ENCODE results near the gene SH2D2A.

DNA sequence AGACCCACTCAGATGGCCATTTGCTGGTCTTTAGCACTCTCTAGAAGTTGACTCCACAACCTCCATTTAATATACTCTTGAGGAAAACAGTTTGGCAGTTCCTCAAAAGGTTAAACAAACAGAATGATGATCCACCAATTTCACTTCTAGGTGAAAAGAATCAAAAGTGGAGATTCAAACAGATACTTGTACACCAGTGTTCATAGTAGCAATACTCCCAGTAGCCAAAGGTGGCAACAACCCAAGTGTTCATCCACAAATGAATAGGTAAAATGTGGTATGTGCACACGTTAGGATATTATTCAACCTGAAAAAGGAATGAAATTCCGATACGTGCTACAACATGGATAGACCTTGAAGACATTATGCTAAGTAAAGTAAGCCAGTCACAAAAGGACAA is 43.0 kb downstream of the SH2D2A start:
- TF ChIP-seq POLR2A (IDR thresholded peaks at IDR 0.05) (no peak), EP300 (IDR thresholded peaks at IDR 0.05) (no peak)
- TF ChIP-seq, protein P1, sequence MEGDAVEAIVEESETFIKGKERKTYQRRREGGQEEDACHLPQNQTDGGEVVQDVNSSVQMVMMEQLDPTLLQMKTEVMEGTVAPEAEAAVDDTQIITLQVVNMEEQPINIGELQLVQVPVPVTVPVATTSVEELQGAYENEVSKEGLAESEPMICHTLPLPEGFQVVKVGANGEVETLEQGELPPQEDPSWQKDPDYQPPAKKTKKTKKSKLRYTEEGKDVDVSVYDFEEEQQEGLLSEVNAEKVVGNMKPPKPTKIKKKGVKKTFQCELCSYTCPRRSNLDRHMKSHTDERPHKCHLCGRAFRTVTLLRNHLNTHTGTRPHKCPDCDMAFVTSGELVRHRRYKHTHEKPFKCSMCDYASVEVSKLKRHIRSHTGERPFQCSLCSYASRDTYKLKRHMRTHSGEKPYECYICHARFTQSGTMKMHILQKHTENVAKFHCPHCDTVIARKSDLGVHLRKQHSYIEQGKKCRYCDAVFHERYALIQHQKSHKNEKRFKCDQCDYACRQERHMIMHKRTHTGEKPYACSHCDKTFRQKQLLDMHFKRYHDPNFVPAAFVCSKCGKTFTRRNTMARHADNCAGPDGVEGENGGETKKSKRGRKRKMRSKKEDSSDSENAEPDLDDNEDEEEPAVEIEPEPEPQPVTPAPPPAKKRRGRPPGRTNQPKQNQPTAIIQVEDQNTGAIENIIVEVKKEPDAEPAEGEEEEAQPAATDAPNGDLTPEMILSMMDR (IDR thresholded peaks at IDR 0.05), result no peak

Measured in tibial nerve (tissue), 4 donors.